Measurements from ENCODE around the gene RAB25.

The RAB25 gene

GRCh38 chr1:156110252-156110651, 49.3 kb downstream of the RAB25 start:
- no peak overlapping the region for H3K4me3 ChIP-seq (ENCODE audit: low read depth, low read length)
- no peak for TF ChIP-seq CTCF (IDR thresholded peaks at IDR 0.05; ENCODE audit: low read depth, low read length)

- TF ChIP-seq CTCF (IDR thresholded peaks at IDR 0.05; ENCODE audit: low read depth, low read length), result no peak
Observed at GRCh38 chr1:156111355-156111962, 50.5 kb downstream of the RAB25 start.

GRCh38 chr1:156112276-156113137, 51.5 kb downstream of the RAB25 start:
- H3K4me3 ChIP-seq (ENCODE audit: low read depth, low read length), result no peak overlapping the region
- no peak for TF ChIP-seq CTCF (IDR thresholded peaks at IDR 0.05; ENCODE audit: low read depth, low read length)

More at GRCh38 chr1:156111355-156111962, 50.5 kb downstream of the RAB25 start:
- H3K4me3 ChIP-seq (ENCODE audit: low read depth, low read length), result no peak overlapping the region

GRCh38 chr1:156113282-156113950, 52.5 kb downstream of the RAB25 start:
- TF ChIP-seq CTCF (IDR thresholded peaks at IDR 0.05; ENCODE audit: low read depth, low read length), result no peak
- H3K4me3 ChIP-seq (ENCODE audit: low read depth, low read length), result no peak overlapping the region

- H3K4me3 ChIP-seq (ENCODE audit: low read depth, low read length), result peak within 1 kb of the TSS; percentile 99
- TF ChIP-seq CTCF (IDR thresholded peaks at IDR 0.05; ENCODE audit: low read depth, low read length), result no peak
Observed at GRCh38 chr1:156114101-156114918, 53.4 kb downstream of the RAB25 start, which contains the start of gene LMNA. Gene LMNA (plus strand): TSS chr1:156114711. CDS start chr1:156114919, 208 bp downstream.

GRCh38 chr1:156114919-156115513, 54.1 kb downstream of the RAB25 start:
- H3K4me3 ChIP-seq (ENCODE audit: low read depth, low read length), result peak overlapping the region; percentile 99
- no peak for TF ChIP-seq CTCF (IDR thresholded peaks at IDR 0.05; ENCODE audit: low read depth, low read length)
